IPS-20b (cell line): ENCODE data around the gene FAM78A.

ENCODE experiments used
- H3K27ac ChIP-seq: one replicate; pipeline ENCODE4 v1.5.1; 2013; ENCODE audit warnings: low read length
- H3K27me3 ChIP-seq: 2 replicates; pipeline ENCODE4 v1.6.1; 2013; ENCODE audit warnings: mild to moderate bottlenecking, low read length, inconsistent platforms; ENCODE audit not compliant: insufficient read depth
- H3K36me3 ChIP-seq: 2 replicates; pipeline ENCODE4 v1.6.1; 2013; ENCODE audit warnings: low read depth, mild to moderate bottlenecking, inconsistent platforms, low read length, moderate library complexity; ENCODE audit not compliant: insufficient read depth
- H3K4me1 ChIP-seq: 2 replicates; pipeline ENCODE4 v1.6.1; 2013; ENCODE audit warnings: mild to moderate bottlenecking, control low read depth, inconsistent platforms, low read length, moderate library complexity; ENCODE audit not compliant: insufficient read depth
- H3K4me3 ChIP-seq: 2 replicates; pipeline ENCODE4 v1.5.1; 2013; ENCODE audit warnings: mild to moderate bottlenecking, low read length, inconsistent platforms
- H3K9ac ChIP-seq: 2 replicates; pipeline ENCODE4 v1.6.1; 2013; ENCODE audit warnings: low read depth, mild to moderate bottlenecking, inconsistent platforms, low read length, moderate library complexity
- H3K9me3 ChIP-seq: 2 replicates; pipeline ENCODE4 v1.6.1; 2013; ENCODE audit warnings: mild to moderate bottlenecking, low read depth, low read length, inconsistent platforms; ENCODE audit not compliant: insufficient read depth

The FAM78A gene

GRCh38 chr9:131288217-131288616 is 11.9 kb upstream of the FAM78A start:
- Histone ChIP-seq H3K4me1 (no peaks in the 10 kb centered on the region; the same call in 1 of the 2 replicates), H3K36me3 (no peaks in the 10 kb centered on the region), H3K9me3 (no peaks in the 10 kb centered on the region), H3K27ac (no peak overlapping the region), H3K27me3 (peaks cover 9% of the 10 kb centered on the region), H3K4me3 (no peak overlapping the region), H3K9ac (no peak overlapping the region)

DNA sequence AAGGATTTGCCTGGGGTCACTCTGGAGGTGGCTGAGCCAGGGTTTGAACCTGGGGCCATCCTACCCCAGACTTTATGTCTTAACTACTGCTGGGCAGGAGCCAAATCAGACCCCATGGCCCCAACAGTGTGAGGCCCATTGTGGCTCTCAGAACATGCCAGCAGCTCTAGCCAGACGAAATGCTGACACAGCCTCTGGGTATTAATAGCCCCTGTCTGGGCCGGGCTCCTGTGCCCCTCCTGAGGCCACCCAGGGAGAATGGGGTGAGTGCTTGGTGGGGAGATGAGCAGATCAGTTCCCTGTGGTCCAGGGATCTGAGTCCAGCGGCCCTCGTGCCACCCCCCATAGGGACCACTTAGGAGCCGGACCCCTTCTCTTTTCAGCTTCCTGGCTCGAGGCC is 11.0 kb upstream of the FAM78A start:
- H3K36me3 ChIP-seq = no peaks in the 10 kb centered on the region
- H3K9ac ChIP-seq = no peak overlapping the region
- peaks cover 16% of the 10 kb centered on the region for H3K27me3 ChIP-seq
- H3K27ac ChIP-seq = no peak overlapping the region
- H3K4me1 ChIP-seq = no peaks in the 10 kb centered on the region; the same call in none of the 2 replicates
- no peaks in the 10 kb centered on the region for H3K9me3 ChIP-seq
- H3K4me3 ChIP-seq = no peak overlapping the region

- Histone ChIP-seq H3K27me3 (peaks cover 34% of the 10 kb centered on the region), H3K9me3 (no peaks in the 10 kb centered on the region), H3K9ac (no peak overlapping the region), H3K36me3 (no peaks in the 10 kb centered on the region), H3K4me1 (no peaks in the 10 kb centered on the region; the same call in none of the 2 replicates), H3K27ac (no peak overlapping the region), H3K4me3 (no peak overlapping the region)
These were observed 8.5 kb upstream of the FAM78A start for GRCh38 chr9:131284856-131285255.

GRCh38 chr9:131282688-131283422 is 6.5 kb upstream of the FAM78A start:
- no peaks in the 10 kb centered on the region for H3K36me3 ChIP-seq
- no peaks in the 10 kb centered on the region for H3K9me3 ChIP-seq
- H3K27ac ChIP-seq = no peak overlapping the region
- H3K27me3 ChIP-seq = peaks cover 44% of the 10 kb centered on the region
- H3K4me1 ChIP-seq = no peaks in the 10 kb centered on the region; the same call in 1 of the 2 replicates
- H3K4me3 ChIP-seq = peak overlapping the region; percentile 61
- H3K9ac ChIP-seq = no peak overlapping the region

DNA sequence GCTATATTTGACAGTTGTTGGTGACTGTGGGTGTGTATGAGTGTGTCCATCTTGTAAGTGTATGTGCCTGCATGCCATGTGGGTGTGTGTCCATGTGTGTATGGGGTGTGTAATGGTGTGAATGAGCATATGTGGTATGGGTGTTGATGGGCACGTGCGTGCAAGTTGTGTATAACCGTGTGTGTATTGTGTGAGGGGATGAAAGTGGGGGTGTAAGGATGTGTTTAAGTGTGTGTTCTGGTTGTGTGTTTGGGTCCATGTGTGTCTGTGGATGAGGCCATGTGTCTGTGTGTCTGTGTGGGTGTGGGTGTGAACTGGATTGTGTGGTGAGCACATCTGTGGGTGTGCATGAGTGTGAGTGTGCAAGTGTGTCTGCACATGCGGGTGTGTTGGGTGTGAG is 5.9 kb upstream of the FAM78A start:
- Histone ChIP-seq H3K4me3 (peak overlapping the region; percentile 61; the same call in 1 of the 2 replicates), H3K9ac (no peak overlapping the region), H3K4me1 (no peaks in the 10 kb centered on the region; the same call in 1 of the 2 replicates), H3K9me3 (no peaks in the 10 kb centered on the region), H3K36me3 (no peaks in the 10 kb centered on the region), H3K27ac (no peak overlapping the region), H3K27me3 (peaks cover 47% of the 10 kb centered on the region)

GRCh38 chr9:131281119-131281965 is 5.0 kb upstream of the FAM78A start:
- H3K4me3 ChIP-seq = no peak overlapping the region
- H3K9ac ChIP-seq = no peak overlapping the region
- no peaks in the 10 kb centered on the region; the same call in 1 of the 2 replicates for H3K4me1 ChIP-seq
- peaks cover 55% of the 10 kb centered on the region for H3K27me3 ChIP-seq
- no peaks in the 10 kb centered on the region for H3K9me3 ChIP-seq
- H3K27ac ChIP-seq = no peak overlapping the region
- no peaks in the 10 kb centered on the region for H3K36me3 ChIP-seq

DNA sequence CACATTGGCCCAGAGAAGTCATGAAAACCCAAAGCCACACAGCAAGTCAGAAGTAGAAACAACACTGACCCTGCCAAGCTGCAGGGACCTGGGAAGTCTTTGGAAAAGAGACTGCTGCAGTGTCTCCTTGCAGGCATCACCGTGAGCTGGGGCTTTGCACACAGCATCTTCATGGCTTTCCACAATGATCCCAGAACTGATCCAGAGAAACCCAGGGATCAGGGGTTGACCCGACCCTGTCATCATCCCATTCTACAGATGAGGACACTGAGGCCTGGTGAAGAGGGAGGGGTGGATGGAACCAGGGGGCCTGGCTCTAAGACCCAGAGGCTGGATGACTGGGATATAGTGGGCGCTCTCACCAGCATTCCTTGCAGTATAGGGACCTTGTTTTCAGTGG is 4.3 kb upstream of the FAM78A start:
- Histone ChIP-seq H3K27ac (no peak overlapping the region), H3K9ac (no peak overlapping the region), H3K27me3 (peaks cover 62% of the 10 kb centered on the region), H3K36me3 (no peaks in the 10 kb centered on the region), H3K4me1 (peaks cover 4% of the 10 kb centered on the region), H3K9me3 (no peaks in the 10 kb centered on the region), H3K4me3 (no peak overlapping the region)

DNA sequence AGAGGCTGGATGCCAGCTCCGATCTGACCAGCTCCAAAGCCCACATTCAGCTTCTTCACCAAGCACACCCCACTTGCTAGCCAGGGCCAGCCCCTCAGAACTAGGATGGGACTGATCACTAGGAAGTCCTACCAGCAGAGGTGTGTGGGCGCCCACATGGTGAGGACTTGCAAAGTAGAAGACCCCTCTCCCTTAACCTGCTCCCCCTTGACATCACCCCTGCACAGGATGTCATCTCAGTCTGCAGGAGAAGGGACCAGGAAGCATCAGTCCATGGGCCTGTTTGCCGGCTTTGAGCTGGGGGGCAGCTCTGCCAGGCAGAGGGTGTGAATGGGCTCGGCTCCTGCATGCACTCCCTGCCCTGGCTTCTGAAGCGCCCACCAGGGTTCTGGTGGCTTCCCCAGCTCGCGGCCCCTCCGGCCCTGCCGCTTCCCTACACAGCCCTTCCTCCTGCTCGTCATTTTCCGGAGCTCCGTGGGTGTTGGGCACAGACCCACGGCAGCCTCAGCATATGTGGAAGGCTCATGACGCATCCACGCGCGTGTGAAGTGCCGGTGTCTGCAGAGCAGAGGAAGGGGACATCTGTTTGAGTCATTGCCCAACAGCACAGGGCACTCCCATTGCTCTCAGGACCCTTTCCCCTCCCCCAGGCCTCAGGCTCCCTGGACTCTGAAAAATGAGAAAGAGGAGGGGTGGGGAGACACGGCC is 3.7 kb upstream of the FAM78A start:
- Histone ChIP-seq H3K4me1 (peaks cover 4% of the 10 kb centered on the region), H3K9ac (no peak overlapping the region), H3K27me3 (peaks cover 69% of the 10 kb centered on the region)

GRCh38 chr9:131279196-131279862 is 3.0 kb upstream of the FAM78A start:
- Histone ChIP-seq H3K4me1 (peaks cover 4% of the 10 kb centered on the region), H3K27me3 (peaks cover 76% of the 10 kb centered on the region), H3K4me3 (no peak overlapping the region), H3K9ac (no peak overlapping the region), H3K27ac (no peak overlapping the region), H3K36me3 (no peaks in the 10 kb centered on the region), H3K9me3 (no peaks in the 10 kb centered on the region)

More for the DNA sequence above, 3.7 kb upstream of the FAM78A start:
- no peak overlapping the region for H3K4me3 ChIP-seq
- H3K9me3 ChIP-seq = no peaks in the 10 kb centered on the region
- no peak overlapping the region for H3K27ac ChIP-seq
- H3K36me3 ChIP-seq = no peaks in the 10 kb centered on the region

DNA sequence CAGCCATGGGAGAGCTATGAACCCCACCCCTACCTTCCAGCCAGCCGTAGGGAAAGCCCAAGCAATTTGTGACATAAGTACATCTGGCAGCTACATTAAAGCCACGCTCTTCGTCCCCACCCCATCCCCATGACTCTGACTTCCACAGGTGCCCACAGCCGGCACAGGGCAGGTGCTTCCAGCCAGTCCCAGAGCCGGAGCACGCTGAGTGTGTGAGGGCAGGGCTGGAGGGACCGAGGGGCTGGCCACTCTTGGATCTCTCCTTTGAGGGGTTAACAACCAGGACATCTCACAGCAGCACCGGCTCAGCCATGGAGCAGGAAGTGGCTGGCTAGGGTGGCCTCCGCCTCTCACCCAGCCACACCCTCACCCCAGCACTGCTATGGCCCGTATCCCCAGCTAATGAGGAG is 2.4 kb upstream of the FAM78A start:
- Histone ChIP-seq H3K4me3 (no peak overlapping the region), H3K9ac (no peak overlapping the region), H3K27ac (no peak overlapping the region), H3K4me1 (peaks cover 4% of the 10 kb centered on the region), H3K27me3 (peaks cover 75% of the 10 kb centered on the region), H3K36me3 (no peaks in the 10 kb centered on the region), H3K9me3 (no peaks in the 10 kb centered on the region)
